SH-SY5Y (cell line): Measurements from ENCODE around the gene FRY.

Source experiments
- GATA2 ChIP-seq: IDR thresholded peaks from 2 replicates; pipeline ENCODE4 v1.6.1; 2011; ENCODE audit warnings: mild to moderate bottlenecking, low read depth, low read length
- GATA3 ChIP-seq: IDR thresholded peaks from 2 replicates; pipeline ENCODE4 v1.6.1; 2011; ENCODE audit warnings: low read depth, mild to moderate bottlenecking, low read length, moderate library complexity

DNA sequence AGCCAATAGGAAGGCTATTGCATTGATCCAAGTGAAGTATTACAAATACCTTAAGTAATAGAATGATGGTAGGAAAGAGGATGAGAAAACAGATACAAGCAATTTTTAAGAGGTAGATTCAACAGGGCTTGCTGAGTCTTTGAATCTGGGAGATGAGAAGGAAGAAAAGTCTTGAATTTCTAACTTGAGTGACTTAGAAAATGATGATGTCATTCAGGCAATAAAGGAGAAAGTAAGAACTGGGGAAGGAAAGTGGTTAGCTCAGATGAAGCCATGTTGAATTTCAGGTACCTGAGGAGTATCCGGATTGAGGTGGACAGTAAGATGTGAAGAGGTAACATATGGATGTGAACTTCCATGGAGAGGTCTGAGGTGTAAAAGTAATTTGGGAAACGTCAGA lies 15.5 kb upstream of the FRY start:
- no peak for TF ChIP-seq GATA2
- TF ChIP-seq GATA3, result no peak
